GM12873 (cell line): ENCODE data around the gene EFCAB11.

Source experiments
- TF ChIP-seq, protein P1 (sequence below): IDR thresholded peaks from 2 replicates; pipeline ENCODE4 v1.5.1; 2012; ENCODE audit warnings: low read depth, mild to moderate bottlenecking, moderate library complexity, low read length, control low read depth; ENCODE audit not compliant: insufficient read depth; ENCODE audit errors: missing control alignments

EFCAB11 gene

DNA sequence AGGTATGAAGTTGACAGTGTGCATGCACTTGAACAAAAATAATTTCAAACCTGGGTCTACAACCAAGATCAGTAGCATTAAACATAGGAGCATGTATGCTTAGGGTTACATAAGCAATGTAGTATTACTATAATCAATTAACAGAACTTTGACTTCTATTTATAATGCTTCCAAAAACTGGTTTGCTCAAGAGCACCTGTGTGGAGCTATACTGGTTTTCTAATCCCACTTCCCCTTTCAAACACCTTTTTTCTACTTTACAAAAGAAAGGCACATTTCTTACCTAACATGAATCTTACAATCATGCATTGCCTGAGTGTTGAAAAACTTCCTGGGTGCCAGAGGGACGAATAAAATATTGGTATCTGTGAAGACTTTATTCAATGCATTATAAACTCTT is 72.7 kb downstream of the EFCAB11 start:
- TF ChIP-seq, protein P1, sequence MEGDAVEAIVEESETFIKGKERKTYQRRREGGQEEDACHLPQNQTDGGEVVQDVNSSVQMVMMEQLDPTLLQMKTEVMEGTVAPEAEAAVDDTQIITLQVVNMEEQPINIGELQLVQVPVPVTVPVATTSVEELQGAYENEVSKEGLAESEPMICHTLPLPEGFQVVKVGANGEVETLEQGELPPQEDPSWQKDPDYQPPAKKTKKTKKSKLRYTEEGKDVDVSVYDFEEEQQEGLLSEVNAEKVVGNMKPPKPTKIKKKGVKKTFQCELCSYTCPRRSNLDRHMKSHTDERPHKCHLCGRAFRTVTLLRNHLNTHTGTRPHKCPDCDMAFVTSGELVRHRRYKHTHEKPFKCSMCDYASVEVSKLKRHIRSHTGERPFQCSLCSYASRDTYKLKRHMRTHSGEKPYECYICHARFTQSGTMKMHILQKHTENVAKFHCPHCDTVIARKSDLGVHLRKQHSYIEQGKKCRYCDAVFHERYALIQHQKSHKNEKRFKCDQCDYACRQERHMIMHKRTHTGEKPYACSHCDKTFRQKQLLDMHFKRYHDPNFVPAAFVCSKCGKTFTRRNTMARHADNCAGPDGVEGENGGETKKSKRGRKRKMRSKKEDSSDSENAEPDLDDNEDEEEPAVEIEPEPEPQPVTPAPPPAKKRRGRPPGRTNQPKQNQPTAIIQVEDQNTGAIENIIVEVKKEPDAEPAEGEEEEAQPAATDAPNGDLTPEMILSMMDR: no peak

DNA sequence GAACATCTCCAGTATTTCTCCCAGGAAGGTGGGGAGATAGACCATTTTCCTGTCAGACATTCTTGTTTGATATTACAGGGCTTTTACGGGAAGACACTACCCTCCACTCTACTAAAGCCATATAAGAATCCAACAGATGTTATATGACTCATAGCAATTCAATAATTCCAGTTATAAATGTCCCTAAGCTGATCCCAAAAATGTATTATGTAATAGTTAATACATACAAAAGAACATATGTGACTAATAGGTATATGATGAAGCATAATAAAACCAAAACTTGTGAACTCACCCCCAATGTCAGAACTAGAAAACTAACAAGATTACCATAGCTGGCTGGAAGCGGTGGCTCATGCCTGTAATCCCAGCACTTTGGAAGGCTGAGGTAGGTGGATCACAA is 84.2 kb downstream of the EFCAB11 start:
- TF ChIP-seq, protein P1: no peak

DNA sequence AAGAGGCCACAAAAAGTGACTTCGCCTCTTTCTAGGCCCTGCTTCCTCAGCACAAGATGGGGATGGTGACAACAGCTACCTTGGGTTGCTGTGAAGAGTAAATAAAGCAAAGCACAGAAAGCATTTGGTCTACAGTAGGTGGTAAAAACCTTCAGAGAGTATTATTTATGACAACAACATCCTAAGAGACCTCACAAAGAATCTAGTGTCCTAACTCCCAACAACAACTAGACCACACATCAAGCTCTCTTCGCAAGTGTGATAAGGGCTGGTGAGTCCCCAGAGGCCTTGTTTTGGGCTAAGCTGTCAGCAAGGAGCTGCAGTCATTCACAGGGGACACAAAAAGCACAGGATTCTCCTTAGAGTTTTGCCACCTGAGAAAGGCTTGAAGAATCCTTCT is 84.9 kb downstream of the EFCAB11 start:
- TF ChIP-seq, protein P1: no peak

DNA sequence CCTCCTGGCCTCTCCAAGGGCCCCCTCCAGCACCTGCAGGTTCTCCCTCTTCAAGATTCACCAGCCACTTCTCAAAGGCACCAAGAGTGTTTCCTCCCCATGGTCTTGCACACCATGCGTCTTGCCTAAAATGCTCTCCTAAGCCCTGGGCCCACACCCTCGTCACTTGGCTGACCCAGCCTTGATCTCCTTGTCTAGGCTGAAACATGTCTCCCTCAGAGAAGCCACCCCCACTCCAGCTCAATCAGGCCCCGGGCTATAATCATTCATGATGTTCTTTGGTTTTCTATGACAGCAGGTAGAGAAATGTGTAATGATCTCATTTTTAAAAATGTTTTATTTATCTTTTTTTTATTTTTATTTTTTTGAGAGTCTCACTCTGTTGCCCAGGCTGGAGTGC is 88.1 kb downstream of the EFCAB11 start:
- TF ChIP-seq, protein P1: no peak

DNA sequence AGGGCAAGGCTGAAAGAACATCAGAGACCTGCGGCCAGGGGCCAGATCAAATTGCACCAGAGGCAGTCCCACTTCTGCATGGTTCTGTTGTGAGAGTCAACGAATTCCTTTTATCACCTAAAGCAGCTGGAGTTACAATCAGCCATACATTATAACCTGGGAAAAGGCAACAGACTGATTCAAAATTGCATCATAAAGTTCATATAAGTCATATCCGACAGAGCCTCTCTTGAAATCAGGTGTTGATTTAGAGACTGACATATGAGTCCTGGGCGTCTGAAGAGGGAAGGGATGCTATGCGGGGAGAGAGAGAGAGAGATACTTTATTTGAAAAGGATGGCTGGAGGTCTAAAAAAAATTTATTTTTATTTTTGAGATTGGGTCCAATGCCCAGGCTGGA is 89.4 kb downstream of the EFCAB11 start:
- TF ChIP-seq, protein P1: no peak

DNA sequence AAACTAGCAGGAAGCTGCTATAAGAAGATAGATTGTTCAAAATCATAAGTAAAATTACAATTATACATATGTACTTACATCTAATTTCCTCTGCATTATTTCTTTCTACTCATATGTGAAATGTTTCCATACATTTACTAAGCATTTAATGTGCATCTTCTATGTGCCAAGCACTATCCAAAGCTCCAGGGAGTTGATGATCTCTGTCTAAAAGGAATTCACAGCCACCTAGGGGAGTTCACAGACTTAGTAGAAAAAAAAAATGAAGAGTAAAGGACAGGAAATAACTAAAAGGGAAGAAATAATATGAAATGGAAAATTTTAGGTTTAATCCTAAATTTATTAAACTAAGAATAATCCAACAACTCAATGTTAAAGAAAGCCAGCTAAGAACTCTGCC is 91.7 kb downstream of the EFCAB11 start:
- TF ChIP-seq, protein P1: no peak

DNA sequence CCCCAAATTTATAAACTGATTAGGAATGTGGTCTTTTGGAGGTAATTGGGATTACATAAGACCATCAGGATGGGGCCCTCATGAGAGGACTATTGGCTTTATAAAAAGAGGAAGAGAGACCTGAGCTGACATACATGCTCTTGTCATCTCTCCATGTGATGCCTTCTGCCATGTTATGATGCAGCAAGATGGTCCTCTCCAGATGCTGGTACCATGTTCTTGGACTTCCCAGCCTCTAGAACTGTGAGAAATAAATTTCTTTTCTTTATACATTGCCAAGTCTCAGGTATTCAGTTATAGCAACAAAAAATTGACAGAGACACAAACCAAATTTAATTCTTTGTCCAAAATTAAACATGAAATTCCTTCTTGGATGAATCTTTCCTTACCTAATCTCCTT is 92.9 kb downstream of the EFCAB11 start:
- TF ChIP-seq, protein P1: no peak
